AG04450 (cell line): ENCODE measurements around the gene DMRT1. TPM values are rescaled to one million over a fixed set of nuclear protein-coding genes. Genes with fewer than 3 reads are reported as not detected.

Source experiments
- CTCF ChIA-PET: fragments of 300-600, 350-600 bp; formaldehyde crosslinking; extraction: SDS; loops from one replicate; lab custom pipeline; 2022; ENCODE audit warnings: antibody characterized with exemption, inconsistent platforms; lab: Charles Lee
- POLR2A ChIA-PET: fragments of 350-600 bp; formaldehyde crosslinking; extraction: SDS; loops from one replicate; lab custom pipeline; 2021; ENCODE audit warnings: antibody characterized with exemption, inconsistent platforms; lab: Yijun Ruan, JAX
- DNase-seq: peaks from one replicate; pipeline ENCODE4 v3.0.0-alpha.2; 2011; ENCODE audit warnings: low read depth, low spot score
- H3K27ac ChIP-seq: one replicate; pipeline ENCODE4 v1.5.1; 2012; ENCODE audit warnings: low read depth, low read length, control low read depth
- H3K27me3 ChIP-seq: one replicate; pipeline ENCODE4 v1.6.0; 2012; ENCODE audit warnings: low read length; ENCODE audit not compliant: control insufficient read depth, insufficient read depth
- H3K4me3 ChIP-seq: 2 replicates; pipeline ENCODE4 v1.5.1; 2011; ENCODE audit warnings: mild to moderate bottlenecking, low read depth, low read length, control low read depth
- H3K9me3 ChIP-seq: 2 replicates; pipeline ENCODE4 v1.5.1; 2012; ENCODE audit warnings: low read length; ENCODE audit not compliant: control insufficient read depth, insufficient read depth
- polyA plus RNA-seq: library from polyadenylated mRNA; depleted of rRNA; stranded (reverse); fragments of >200 nt; gene quantifications from 2 replicates; pipeline ENCODE4 v1.2.3, GENCODE V29; 2011
- TF ChIP-seq, protein P1 (sequence below): IDR thresholded peaks from 2 replicates; pipeline ENCODE4 v1.5.1; 2011; ENCODE audit warnings: low read depth, low read length, control low read depth, inconsistent platforms

Gene DMRT1
- polyA plus RNA-seq, 1 experiment = not detected

DNA sequence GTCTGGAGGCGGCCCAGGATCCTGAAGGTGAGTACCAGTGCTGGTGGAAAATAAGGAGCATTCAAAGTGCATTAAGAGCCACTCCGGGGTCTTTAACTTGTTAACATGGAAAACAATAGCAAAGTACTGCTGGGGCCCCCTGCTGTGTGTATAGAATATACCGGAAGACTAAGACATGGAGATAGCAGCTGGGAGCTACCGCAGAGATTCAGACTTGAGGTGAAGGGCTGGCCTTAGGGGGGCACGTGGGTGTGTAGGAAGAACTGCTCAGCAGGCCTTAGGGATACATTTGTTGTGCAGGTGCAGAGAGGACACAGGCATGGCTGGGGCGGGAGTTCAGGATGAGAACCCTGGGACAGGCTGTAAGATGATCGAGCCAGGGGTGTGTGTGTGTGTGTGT, 1.2 kb upstream of the DMRT1 start:
- ChIA-PET CTCF (interaction anchor here (0.7 kb wide), 1 partner anchor 34 kb away, joined by 3 read pairs; no protein-coding TSS in a partner anchor), POLR2A (no interaction called here)
- Histone ChIP-seq H3K9me3 (no peaks in the 10 kb centered on the region; the same call in 1 of the 2 replicates), H3K27me3 (peaks cover 30% of the 10 kb centered on the region), H3K27ac (no peak overlapping the region), H3K4me3 (no peak overlapping the region)
- DNase-seq = no peak
- TF ChIP-seq, protein P1, sequence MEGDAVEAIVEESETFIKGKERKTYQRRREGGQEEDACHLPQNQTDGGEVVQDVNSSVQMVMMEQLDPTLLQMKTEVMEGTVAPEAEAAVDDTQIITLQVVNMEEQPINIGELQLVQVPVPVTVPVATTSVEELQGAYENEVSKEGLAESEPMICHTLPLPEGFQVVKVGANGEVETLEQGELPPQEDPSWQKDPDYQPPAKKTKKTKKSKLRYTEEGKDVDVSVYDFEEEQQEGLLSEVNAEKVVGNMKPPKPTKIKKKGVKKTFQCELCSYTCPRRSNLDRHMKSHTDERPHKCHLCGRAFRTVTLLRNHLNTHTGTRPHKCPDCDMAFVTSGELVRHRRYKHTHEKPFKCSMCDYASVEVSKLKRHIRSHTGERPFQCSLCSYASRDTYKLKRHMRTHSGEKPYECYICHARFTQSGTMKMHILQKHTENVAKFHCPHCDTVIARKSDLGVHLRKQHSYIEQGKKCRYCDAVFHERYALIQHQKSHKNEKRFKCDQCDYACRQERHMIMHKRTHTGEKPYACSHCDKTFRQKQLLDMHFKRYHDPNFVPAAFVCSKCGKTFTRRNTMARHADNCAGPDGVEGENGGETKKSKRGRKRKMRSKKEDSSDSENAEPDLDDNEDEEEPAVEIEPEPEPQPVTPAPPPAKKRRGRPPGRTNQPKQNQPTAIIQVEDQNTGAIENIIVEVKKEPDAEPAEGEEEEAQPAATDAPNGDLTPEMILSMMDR = no peak

DNA sequence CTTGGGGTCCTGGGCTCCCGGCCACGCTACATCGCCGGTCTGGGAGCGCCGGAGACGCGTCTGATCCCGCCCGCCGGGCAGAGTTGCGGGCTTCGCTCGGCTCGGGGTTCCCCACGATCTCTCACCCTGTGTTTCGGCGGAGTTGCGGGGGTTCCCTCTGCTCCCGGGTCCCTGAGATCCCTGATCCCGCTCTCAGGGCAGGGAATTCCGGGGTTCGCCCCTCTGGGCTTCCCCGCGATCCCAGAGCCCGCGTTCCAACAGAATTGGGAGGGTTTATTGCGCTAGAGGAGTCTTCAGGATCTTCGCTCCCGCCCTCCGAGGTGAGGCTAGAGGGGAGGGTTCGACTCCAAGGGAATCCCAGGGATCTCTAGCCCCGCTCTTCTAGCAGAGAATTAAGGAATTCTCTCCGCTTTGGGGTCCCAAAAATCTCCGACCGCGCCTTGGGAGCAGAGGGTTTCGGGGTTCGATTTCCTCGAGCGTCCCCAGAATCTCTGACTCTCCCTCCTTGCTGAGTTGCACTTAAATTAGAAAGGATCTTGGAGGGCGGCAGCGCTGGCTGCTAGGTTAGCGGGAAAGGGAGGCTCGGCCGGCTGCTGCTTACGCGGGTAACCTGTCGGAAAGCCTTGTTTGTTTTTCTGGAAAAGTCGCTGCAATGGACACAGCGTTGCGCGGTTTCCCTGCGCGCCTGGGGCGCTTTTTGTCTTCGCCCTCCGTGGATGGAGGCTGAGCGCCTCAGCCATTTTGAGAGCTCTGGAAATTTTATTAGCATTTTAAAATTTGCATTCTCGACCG, 1.3 kb downstream of the DMRT1 start:
- TF ChIP-seq, protein P1 = no peak
- H3K9me3 ChIP-seq = no peaks in the 10 kb centered on the region; the same call in 1 of the 2 replicates
- H3K27ac ChIP-seq = no peak overlapping the region
- POLR2A ChIA-PET = no interaction called here
- CTCF ChIA-PET = no interaction called here
- no peak overlapping the region for H3K4me3 ChIP-seq
- peaks cover 40% of the 10 kb centered on the region for H3K27me3 ChIP-seq
- DNase-seq = no peak

DNA sequence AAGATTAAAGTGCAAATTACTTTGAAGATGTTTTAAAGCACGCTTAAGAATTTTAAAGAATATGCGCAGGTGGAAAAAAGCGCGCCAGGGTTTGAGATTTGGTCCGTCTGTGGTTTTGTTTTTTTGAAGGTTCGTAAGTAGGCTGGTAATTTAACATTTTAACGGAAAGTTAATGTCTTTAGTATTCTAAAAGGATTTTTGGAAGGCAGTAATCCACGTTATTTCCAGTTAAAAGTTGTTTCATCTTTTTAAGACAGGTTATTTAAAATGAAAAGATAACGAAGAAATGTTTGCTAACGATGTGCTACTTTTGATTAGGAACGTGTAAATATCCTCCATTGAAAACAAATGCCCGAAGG, 1.9 kb downstream of the DMRT1 start:
- Histone ChIP-seq H3K27ac (no peak overlapping the region), H3K9me3 (no peaks in the 10 kb centered on the region; the same call in 1 of the 2 replicates), H3K4me3 (no peak overlapping the region), H3K27me3 (peaks cover 40% of the 10 kb centered on the region)
- no peak for DNase-seq
- POLR2A ChIA-PET = no interaction called here
- TF ChIP-seq, protein P1 = no peak
- CTCF ChIA-PET = no interaction called here

DNA sequence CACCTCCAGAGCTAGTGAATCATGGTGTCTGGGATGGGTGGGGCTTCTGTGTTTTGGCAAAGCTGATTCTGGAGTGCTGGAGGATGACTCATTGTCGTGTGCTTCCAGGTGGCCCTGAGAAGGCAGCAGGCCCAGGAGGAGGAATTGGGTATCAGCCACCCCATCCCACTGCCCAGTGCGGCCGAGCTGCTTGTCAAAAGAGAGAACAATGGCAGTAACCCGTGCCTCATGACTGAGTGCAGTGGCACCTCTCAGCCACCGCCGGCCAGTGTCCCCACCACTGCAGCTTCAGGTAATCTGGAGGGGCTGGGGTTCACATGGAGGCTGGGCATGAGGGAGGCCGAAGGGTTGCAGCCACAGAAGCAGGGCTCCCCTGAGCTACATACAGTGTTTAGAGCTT, 5.4 kb downstream of the DMRT1 start:
- CTCF ChIA-PET = no interaction called here
- TF ChIP-seq, protein P1 = no peak
- Histone ChIP-seq H3K4me3 (no peak overlapping the region), H3K9me3 (no peaks in the 10 kb centered on the region; the same call in 1 of the 2 replicates), H3K27ac (no peak overlapping the region), H3K27me3 (peaks cover 25% of the 10 kb centered on the region)
- POLR2A ChIA-PET = no interaction called here
- no peak for DNase-seq

DNA sequence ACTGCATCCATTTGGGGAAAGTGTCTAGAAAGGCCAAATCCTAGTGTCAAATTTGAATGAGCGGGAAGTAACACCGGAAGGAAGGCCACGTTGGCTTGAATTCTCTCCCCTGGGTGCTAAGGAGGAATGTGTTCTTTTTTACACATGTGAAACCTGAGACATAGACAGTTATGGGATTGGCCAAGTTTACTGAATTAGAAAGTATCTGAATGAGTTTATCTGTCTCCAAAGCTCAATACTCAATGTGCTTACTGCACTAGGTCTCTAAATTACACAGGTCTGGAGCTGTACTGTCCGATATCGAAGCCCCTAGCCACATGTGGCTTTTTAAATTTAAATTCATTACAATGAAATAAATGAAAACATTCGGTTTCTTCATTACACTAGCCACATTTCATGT, 6.0 kb downstream of the DMRT1 start:
- TF ChIP-seq, protein P1 = no peak
- no peaks in the 10 kb centered on the region; the same call in 1 of the 2 replicates for H3K9me3 ChIP-seq
- no peak overlapping the region for H3K27ac ChIP-seq
- no peak overlapping the region for H3K4me3 ChIP-seq
- DNase-seq = no peak
- CTCF ChIA-PET = no interaction called here
- POLR2A ChIA-PET = no interaction called here
- peaks cover 21% of the 10 kb centered on the region for H3K27me3 ChIP-seq
